Gastrocnemius medialis (tissue), 4 donors: ENCODE data around the gene ZP3.

Experiments used
- CTCF ChIP-seq, 5 experiments: fragments of 450-650 bp in 3 of 5; fragments of 200-600 bp in 2 of 5; sonication (generic) in 2 of 5; IDR thresholded peaks in 4 of 5; conservative IDR thresholded peaks in 1 of 5; 1 replicate in 4 of 5; 2 replicates in 1 of 5; pipeline ENCODE4 v1.5.1; 2016 to 2019; ENCODE audit warnings: antibody characterized with exemption in 5 of 5, mild to moderate bottlenecking in 3 of 5, moderate library complexity in 3 of 5
- POLR2A ChIP-seq, 2 donors: fragments of 450-650 bp; IDR thresholded peaks; one replicate each; pipeline ENCODE4 v1.6.1; 2017; ENCODE audit warnings: antibody characterized with exemption in 2 of 2, mild to moderate bottlenecking in 2 of 2, moderate library complexity in 2 of 2

- TF ChIP-seq CTCF (IDR thresholded peaks at IDR 0.05 in 4 of 5, conservative IDR thresholded peaks at IDR 0.05 in 1 of 5): no peak
- TF ChIP-seq POLR2A (IDR thresholded peaks at IDR 0.05): no peak
Observed at GRCh38 chr7:76425156-76425555, 406 bp downstream of the ZP3 start.
